NK-92 (cell line): ENCODE data around the gene ATP11C.
"Not testable (repeated sequence)": the region's sequence is repeated elsewhere in the genome, so short reads cannot be mapped to it uniquely, and the experiment has no call there.

ENCODE experiments used
- DNase-seq: peaks from one replicate; lab custom pipeline; 2025; ENCODE audit not compliant: unreplicated experiment; lab: John Stamatoyannopoulos, UW

ATP11C gene

GRCh38 chrX:139924696-139925095 is 8.2 kb downstream of the ATP11C start:
- no peak for DNase-seq

GRCh38 chrX:139924069-139924695 is 8.7 kb downstream of the ATP11C start:
- no peak for DNase-seq

- DNase-seq, result not testable (repeated sequence)
Observed at GRCh38 chrX:139921142-139921541, 11.7 kb downstream of the ATP11C start.

- DNase-seq, result no peak
Observed at GRCh38 chrX:139920316-139920715, 12.5 kb downstream of the ATP11C start.

GRCh38 chrX:139914421-139914820 is 18.4 kb downstream of the ATP11C start:
- DNase-seq, result no peak

GRCh38 chrX:139909712-139910111 is 23.1 kb downstream of the ATP11C start:
- DNase-seq, result no peak

GRCh38 chrX:139907078-139907477 is 25.8 kb downstream of the ATP11C start:
- DNase-seq, result no peak

- DNase-seq, result no peak
Observed at GRCh38 chrX:139905743-139906142, 27.1 kb downstream of the ATP11C start.

GRCh38 chrX:139905051-139905450 is 27.8 kb downstream of the ATP11C start:
- DNase-seq, result no peak

GRCh38 chrX:139903210-139903609 is 29.6 kb downstream of the ATP11C start:
- no peak for DNase-seq

GRCh38 chrX:139902559-139902958 is 30.3 kb downstream of the ATP11C start:
- no peak for DNase-seq

- no peak for DNase-seq
Observed at GRCh38 chrX:139898334-139898733, 34.5 kb downstream of the ATP11C start.

GRCh38 chrX:139892512-139892911 is 40.3 kb downstream of the ATP11C start:
- DNase-seq, result no peak

GRCh38 chrX:139890991-139891700 is 41.7 kb downstream of the ATP11C start:
- DNase-seq, result no peak

- no peak for DNase-seq
Observed at GRCh38 chrX:139889760-139890159, 43.1 kb downstream of the ATP11C start.

- no peak for DNase-seq
Observed at GRCh38 chrX:139883984-139884383, 48.9 kb downstream of the ATP11C start.

GRCh38 chrX:139882299-139882698 is 50.6 kb downstream of the ATP11C start:
- no peak for DNase-seq

- no peak for DNase-seq
Observed at GRCh38 chrX:139881572-139881971, 51.3 kb downstream of the ATP11C start.

- no peak for DNase-seq
Observed at GRCh38 chrX:139881130-139881529, 51.7 kb downstream of the ATP11C start.

GRCh38 chrX:139877710-139878414 is 55.0 kb downstream of the ATP11C start:
- no peak for DNase-seq

GRCh38 chrX:139875841-139876240 is 57.0 kb downstream of the ATP11C start:
- DNase-seq, result no peak

- no peak for DNase-seq
Observed at GRCh38 chrX:139869796-139870195, 63.1 kb downstream of the ATP11C start.
